ENCODE measurements around the gene ADCK1.
"Not testable (repeated sequence)": the region's sequence is repeated elsewhere in the genome, so short reads cannot be mapped to it uniquely, and the experiment has no call there.

The ADCK1 gene, protein sequence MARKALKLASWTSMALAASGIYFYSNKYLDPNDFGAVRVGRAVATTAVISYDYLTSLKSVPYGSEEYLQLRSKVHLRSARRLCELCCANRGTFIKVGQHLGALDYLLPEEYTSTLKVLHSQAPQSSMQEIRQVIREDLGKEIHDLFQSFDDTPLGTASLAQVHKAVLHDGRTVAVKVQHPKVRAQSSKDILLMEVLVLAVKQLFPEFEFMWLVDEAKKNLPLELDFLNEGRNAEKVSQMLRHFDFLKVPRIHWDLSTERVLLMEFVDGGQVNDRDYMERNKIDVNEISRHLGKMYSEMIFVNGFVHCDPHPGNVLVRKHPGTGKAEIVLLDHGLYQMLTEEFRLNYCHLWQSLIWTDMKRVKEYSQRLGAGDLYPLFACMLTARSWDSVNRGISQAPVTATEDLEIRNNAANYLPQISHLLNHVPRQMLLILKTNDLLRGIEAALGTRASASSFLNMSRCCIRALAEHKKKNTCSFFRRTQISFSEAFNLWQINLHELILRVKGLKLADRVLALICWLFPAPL

GRCh38 chr14:77799863-77800730 lies at the start of gene ADCK1:
TSS of gene ADCK1 (plus strand) at chr14:77800109. CDS start at chr14:77818979, 18,870 bp downstream.
- in situ Hi-C loops (cut with MboI; ENCODE audit: low sequenced_read_pairs): no loop called here

GRCh38 chr14:77752266-77752665 lies 47.6 kb upstream of the ADCK1 start:
- in situ Hi-C loops (cut with MboI; ENCODE audit: low sequenced_read_pairs): no loop called here

DNA sequence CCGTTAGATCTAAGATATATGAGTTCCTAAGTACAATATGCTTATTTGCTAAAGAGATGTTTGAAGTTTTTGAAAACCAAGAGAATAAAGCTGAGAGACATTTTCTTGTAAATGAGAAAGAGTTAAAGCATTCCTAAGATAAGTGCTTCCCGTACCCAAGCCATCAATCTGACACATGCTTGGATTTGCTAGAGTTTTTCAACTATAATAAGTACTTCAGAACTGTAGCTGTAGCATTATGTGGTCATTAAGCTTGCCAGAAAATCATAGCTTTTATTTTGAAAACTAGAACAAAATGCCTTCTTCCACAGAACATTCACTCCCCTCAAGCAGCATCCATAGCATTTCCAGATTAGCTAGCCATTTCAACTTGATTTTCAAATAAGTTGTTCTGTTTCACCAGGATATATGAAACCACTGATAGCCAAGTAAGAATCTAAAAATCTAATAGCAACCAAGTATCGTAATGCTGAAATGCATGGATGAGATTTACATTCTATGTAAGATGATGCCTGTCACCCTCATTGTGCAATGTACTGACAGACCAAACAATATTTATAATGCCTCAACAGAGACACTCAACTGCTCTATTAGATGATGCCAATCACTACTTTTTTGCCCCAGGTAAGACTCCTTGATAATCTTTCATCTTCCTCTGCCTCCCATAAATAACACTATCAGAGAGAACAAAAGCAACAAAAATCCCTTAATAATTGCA lies 47.0 kb upstream of the ADCK1 start:
- in situ Hi-C loops (cut with MboI; ENCODE audit: low sequenced_read_pairs): no loop called here

- in situ Hi-C loops (cut with MboI; ENCODE audit: low sequenced_read_pairs): no loop called here
These were observed 39.3 kb upstream of the ADCK1 start, which contains the start of gene SNW1 for GRCh38 chr14:77760381-77761204. TSS of gene SNW1 (minus strand) at chr14:77761156. CDS start at chr14:77761127, 29 bp downstream.

- in situ Hi-C loops (cut with MboI; ENCODE audit: low sequenced_read_pairs): no loop called here
These were observed 38.5 kb upstream of the ADCK1 start for GRCh38 chr14:77761205-77761931.

- in situ Hi-C loops (cut with MboI; ENCODE audit: low sequenced_read_pairs): no loop called here
These were observed 36.6 kb upstream of the ADCK1 start for GRCh38 chr14:77763316-77763715.

- in situ Hi-C loops (cut with MboI; ENCODE audit: low sequenced_read_pairs): no loop called here
These were observed 35.9 kb upstream of the ADCK1 start for GRCh38 chr14:77763978-77764377.

DNA sequence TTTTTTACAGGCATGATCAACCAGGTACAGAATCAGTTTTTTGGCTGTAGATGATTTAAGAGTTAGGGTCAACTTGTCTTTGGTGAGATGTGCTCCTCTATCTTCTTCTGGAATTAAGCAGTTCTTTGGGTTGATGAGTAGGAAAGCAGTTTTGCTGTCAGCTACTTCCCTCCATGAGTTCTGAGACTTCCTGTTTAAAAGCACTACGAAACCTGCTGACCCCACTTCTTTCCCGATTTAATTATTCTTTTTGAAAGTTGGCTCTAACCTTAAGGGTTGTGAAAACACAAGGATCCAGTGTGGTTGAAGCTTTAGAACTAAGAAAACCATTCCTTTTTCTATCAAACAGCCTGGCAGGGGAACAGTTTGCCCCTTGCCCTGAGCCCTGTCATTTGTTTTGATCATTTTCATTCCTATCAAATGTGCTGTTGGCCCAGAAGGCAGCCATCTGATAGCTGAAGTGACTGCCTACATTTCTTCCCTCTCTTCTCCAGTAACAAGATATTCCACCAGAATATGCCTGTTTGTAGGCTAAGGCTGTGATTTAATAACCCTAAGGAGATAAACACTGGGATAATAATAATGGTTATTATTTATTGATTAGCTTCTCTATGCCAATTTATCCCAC lies 31.4 kb upstream of the ADCK1 start:
- in situ Hi-C loops (cut with MboI; ENCODE audit: low sequenced_read_pairs): not testable (repeated sequence)

DNA sequence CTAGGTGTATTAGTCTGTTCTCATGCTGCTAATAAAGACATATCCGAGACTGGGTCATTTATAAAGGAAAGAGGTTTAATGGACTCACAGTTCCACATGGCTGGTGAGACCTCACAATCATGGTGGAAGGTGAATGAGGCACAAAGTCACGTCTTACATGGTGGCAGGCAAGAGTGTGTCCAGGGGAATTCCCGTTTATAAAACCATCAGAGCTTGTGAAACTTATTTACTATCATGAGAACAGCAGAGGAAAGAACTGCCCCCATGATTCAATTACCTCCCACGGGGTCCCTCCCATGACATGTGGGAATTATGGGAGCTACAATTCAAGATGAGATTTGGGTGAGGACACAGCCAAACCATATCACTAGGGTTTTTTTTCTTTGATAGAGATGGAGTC lies 25.9 kb upstream of the ADCK1 start:
- in situ Hi-C loops (cut with MboI; ENCODE audit: low sequenced_read_pairs): not testable (repeated sequence)

DNA sequence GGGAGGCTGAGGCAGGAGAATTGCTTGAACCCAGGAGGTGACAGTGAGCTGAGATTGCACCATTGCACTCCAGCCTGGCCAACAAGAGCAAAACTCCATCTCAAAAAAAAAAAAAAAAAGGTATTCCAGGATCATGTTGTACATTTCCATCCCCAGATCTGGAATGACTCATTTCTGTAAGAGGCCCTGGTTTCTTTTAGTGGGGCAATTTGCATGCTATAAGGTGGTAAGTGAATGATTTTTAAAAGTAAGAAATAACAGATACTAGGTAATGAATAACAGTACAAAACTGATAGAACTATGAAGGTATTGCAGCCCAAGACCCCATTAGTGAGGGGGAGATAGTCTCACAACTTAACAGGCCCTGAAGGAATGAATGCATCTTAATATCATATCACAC lies 17.7 kb upstream of the ADCK1 start:
- in situ Hi-C loops (cut with MboI; ENCODE audit: low sequenced_read_pairs): no loop called here

- in situ Hi-C loops (cut with MboI; ENCODE audit: low sequenced_read_pairs): no loop called here
These were observed 13.8 kb upstream of the ADCK1 start for GRCh38 chr14:77786148-77786547.

DNA sequence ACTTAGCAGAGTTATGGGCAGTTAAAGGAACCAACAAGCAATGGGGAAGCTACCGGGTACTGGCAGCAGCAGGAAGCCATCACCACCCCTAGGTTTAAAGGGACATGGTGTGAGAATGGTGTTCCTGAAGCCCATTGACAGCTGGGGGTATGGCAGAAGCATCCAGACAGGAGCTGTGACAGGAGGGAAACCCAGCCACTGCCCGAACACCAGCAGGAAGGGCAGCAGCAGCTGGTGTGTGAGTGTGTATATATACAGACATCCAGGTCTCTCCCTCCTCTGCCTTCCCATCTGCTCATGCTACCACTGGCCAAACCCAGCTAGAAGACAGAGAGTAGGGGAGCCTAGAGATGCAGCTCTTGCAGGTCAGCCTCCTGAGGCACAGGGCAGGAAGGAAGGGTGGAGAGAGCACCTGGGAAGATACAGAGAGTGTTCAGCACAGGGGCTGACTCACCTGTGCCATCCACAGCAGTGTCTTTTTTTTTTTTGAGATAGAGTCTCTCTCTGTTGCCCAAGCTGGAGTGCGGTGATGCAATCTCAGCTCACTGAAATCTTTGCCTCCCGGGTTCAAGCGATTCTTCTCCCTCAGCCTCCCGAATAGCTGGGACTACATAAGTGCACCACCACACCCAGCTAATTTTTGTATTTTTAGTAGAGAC lies 9.2 kb upstream of the ADCK1 start:
- in situ Hi-C loops (cut with MboI; ENCODE audit: low sequenced_read_pairs): no loop called here

GRCh38 chr14:77791225-77791600 lies 8.7 kb upstream of the ADCK1 start:
- in situ Hi-C loops (cut with MboI; ENCODE audit: low sequenced_read_pairs): no loop called here

DNA sequence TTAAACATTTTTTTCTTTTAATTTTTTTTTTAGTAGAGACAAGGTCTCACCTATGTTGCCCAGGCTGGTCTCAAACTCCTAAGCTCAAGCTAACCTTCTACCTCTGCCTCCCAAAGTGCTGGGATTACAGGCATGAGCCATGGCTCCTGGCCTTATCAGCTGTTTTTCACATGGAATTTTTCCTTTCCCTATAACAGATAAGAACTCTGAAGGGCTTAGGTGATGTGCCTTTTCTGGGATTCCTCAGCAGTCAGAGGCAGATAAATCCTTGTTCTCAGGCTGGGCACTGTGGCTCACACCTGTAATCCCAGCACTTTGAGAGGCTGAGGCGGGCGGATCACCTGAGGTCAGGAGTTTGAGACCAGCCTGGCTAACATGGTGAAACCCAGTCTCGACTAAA lies 6.7 kb upstream of the ADCK1 start:
- in situ Hi-C loops (cut with MboI; ENCODE audit: low sequenced_read_pairs): not testable (repeated sequence)

DNA sequence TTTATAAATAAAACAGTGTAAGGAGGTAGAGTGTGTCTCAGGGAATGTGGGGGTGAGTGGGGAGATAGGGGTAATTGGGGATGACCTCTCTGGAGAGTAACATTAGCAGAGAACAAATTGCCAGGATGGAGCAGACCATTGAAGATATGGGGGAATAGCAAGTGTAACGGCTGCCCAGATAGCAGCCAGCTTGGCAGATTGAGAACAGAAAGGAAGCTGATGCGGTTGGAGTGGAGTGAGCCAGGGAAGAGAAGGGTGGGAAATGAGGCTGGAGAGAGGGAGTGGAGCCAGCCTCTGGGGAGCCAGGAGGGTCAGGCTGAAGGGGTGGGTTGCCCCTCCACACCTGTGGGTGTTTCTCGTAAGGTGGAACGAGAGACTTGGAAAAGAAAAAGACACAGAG lies 5.6 kb upstream of the ADCK1 start:
- in situ Hi-C loops (cut with MboI; ENCODE audit: low sequenced_read_pairs): no loop called here

- in situ Hi-C loops (cut with MboI; ENCODE audit: low sequenced_read_pairs): not testable (repeated sequence)
These were observed 453 bp upstream of the ADCK1 start for GRCh38 chr14:77799456-77799855.

GRCh38 chr14:77800814-77801213 lies 905 bp downstream of the ADCK1 start:
- in situ Hi-C loops (cut with MboI; ENCODE audit: low sequenced_read_pairs): no loop called here

DNA sequence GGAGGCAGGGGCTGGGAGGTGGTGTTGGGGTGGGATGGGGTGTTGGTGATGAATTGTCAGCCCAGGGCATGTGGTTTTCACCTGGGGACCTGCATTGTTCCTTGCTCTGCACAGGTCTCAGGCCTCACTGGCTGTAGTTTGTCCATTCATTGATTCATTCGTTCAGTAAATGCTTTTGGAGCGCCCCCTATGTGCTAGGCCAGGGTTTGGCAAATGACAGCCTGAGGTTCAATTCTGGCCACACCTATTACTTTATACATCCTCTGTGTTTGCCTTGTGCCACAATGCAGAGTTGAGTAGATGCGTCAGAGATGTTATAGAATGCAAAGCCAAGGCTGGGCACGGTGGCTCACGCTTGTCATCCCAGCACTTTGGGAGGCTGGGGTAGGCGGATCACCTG lies 4.7 kb downstream of the ADCK1 start:
- in situ Hi-C loops (cut with MboI; ENCODE audit: low sequenced_read_pairs): no loop called here

DNA sequence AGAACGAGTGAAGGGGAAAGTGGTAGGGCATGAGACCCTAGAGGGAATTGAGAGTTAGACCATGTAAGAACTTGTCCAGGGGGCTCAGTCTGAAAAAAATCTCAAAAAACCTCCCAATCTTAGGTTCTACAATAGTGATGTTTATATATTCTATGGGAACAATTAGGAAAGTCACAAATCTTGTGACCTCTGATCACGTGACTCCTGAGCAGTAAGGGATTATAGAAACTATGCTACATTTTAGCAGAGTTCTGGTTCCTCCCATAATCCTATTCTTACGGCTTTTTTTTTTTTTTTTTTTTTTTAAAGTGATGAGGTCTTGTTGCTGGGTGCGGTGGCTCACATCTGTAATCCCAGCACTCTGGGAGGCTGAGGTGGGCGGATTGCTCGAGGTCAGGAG lies 5.8 kb downstream of the ADCK1 start:
- in situ Hi-C loops (cut with MboI; ENCODE audit: low sequenced_read_pairs): no loop called here
